ENCODE measurements around the gene SNX18. TPM values are rescaled to one million over a fixed set of nuclear protein-coding genes. Genes with fewer than 3 reads are reported as not detected.

SNX18 gene
- total and polyA plus RNA-seq, 2 of the 4 experiments (the other 2 are of a cell fraction) = 31.2 to 50.0 TPM

- H3K56ac ChIP-seq (ENCODE audit: extremely low read depth, insufficient read depth, low read length) = no peak overlapping the region
- H3K18ac ChIP-seq (ENCODE audit: low read depth, low read length) = no peak overlapping the region
- no peak for TF ChIP-seq POLR2A (IDR thresholded peaks at IDR 0.05; ENCODE audit: low read depth, low read length)
- TF ChIP-seq FOS (IDR thresholded peaks at IDR 0.05; ENCODE audit: low read depth, low read length) = no peak
- TF ChIP-seq CTCF (conservative IDR thresholded peaks at IDR 0.05; ENCODE audit: low read depth, low read length) = no peak
- TF ChIP-seq, protein P1, sequence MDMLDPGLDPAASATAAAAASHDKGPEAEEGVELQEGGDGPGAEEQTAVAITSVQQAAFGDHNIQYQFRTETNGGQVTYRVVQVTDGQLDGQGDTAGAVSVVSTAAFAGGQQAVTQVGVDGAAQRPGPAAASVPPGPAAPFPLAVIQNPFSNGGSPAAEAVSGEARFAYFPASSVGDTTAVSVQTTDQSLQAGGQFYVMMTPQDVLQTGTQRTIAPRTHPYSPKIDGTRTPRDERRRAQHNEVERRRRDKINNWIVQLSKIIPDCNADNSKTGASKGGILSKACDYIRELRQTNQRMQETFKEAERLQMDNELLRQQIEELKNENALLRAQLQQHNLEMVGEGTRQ (IDR thresholded peaks at IDR 0.05; ENCODE audit: low read depth, low read length) = no peak
- TF ChIP-seq MAFK (IDR thresholded peaks at IDR 0.05; ENCODE audit: low read depth, low read length) = no peak
- no peak for TF ChIP-seq ELK1 (IDR thresholded peaks at IDR 0.05; ENCODE audit: borderline replicate concordance, low read depth, low read length)
- TF ChIP-seq MAZ (IDR thresholded peaks at IDR 0.05; ENCODE audit: borderline replicate concordance, low read depth, low read length) = no peak
- TF ChIP-seq SMC3 (IDR thresholded peaks at IDR 0.05; ENCODE audit: low read depth, low read length) = no peak
- TF ChIP-seq CHD1 (IDR thresholded peaks at IDR 0.05; ENCODE audit: low read depth, low read length) = no peak
- no peak for TF ChIP-seq RFX5 (IDR thresholded peaks at IDR 0.05; ENCODE audit: low read depth, low read length)
- TF ChIP-seq RCOR1 (IDR thresholded peaks at IDR 0.05; ENCODE audit: insufficient replicate concordance, low read length) = no peak
- TF ChIP-seq CEBPB (IDR thresholded peaks at IDR 0.05; ENCODE audit: low read depth, low read length) = no peak
- TF ChIP-seq MXI1 (IDR thresholded peaks at IDR 0.05; ENCODE audit: borderline replicate concordance, low read depth, low read length) = no peak
- TF ChIP-seq BHLHE40 (IDR thresholded peaks at IDR 0.05; ENCODE audit: low read depth, low read length) = no peak
- TF ChIP-seq NFE2L2 (IDR thresholded peaks at IDR 0.05; ENCODE audit: low read depth, low read length) = no peak
- no peak for TF ChIP-seq RAD21 (IDR thresholded peaks at IDR 0.05; ENCODE audit: low read length)
- peaks cover 8% of the 10 kb centered on the region for H3K9me1 ChIP-seq (ENCODE audit: insufficient read depth, low read length)
- no peaks in the 10 kb centered on the region for H4K20me1 ChIP-seq (ENCODE audit: insufficient read depth, low read length)
- no peak overlapping the region for H3K4me3 ChIP-seq (ENCODE audit: insufficient read depth, low read depth, low read length)
- H2AK9ac ChIP-seq (replicated peaks; ENCODE audit: low read depth, low read length, poor library complexity) = no peak overlapping the region
- no peak overlapping the region for H2AFZ ChIP-seq (replicated peaks; ENCODE audit: low read length, poor library complexity)
- no peak overlapping the region for H3K9ac ChIP-seq (ENCODE audit: low read depth, low read length)
- WGBS, 2 experiments (ENCODE audit: extremely low coverage in 2 of 2, insufficient read length in 1 of 2) = 88% methylated on average over 1 of the region's 2 CpGs; no CpG with 5 or more reads in 1 of the 2 experiments
- no peak overlapping the region for H4K8ac ChIP-seq (ENCODE audit: low read depth in 2 of 2, low read length in 2 of 2)
- H3K4me2 ChIP-seq (ENCODE audit: low read depth, low read length) = no peak overlapping the region
- ChIA-PET POLR2A (ENCODE audit: unreplicated experiment) (interaction anchor here (0.5 kb wide), 1 partner anchor 28 kb away, joined by 3 read pairs; no protein-coding TSS in a partner anchor), CTCF (no interaction called here)
- H4K91ac ChIP-seq (ENCODE audit: insufficient read depth, low read depth, low read length) = no peak overlapping the region
- H4K5ac ChIP-seq (ENCODE audit: low read depth, low read length) = no peak overlapping the region
- no peak overlapping the region for H3K27ac ChIP-seq (ENCODE audit: insufficient read depth, low read length)
- DNase-seq (no peak), ATAC-seq (ENCODE audit: low read depth) (no peak)
- in situ Hi-C loops (cut with MboI; ENCODE audit: low sequenced_read_pairs) = no loop called here
- intact Hi-C loops (cut with micrococcal nuclease) = no loop called here
- H2AK5ac ChIP-seq (ENCODE audit: low read depth, low read length) = no peak overlapping the region
- H3K4ac ChIP-seq (ENCODE audit: low read depth, low read length) = no peak overlapping the region
- no TSS peak for BruUV-seq (replicated peaks)
- no peaks in the 10 kb centered on the region for H3K27me3 ChIP-seq (ENCODE audit: control insufficient read depth, insufficient read depth, low read length)
- H3K14ac ChIP-seq (replicated peaks; ENCODE audit: low read depth, low read length) = no peak overlapping the region
- peaks cover 0 to 4% of the 10 kb centered on the region in 2 experiments; a peak in 2 of 4 replicates for H3K79me1 ChIP-seq (ENCODE audit: low read depth in 1 of 2, low read length in 2 of 2)
- peaks cover 2% of the 10 kb centered on the region; the same call in 1 of the 2 replicates for H3K4me1 ChIP-seq (ENCODE audit: control insufficient read depth, insufficient read depth, low read length)
- no peak overlapping the region for H2BK120ac ChIP-seq (ENCODE audit: low read depth, low read length)
- no peak overlapping the region for H3K23ac ChIP-seq (ENCODE audit: low read depth, low read length)
- no peaks in the 10 kb centered on the region for H3K36me3 ChIP-seq (ENCODE audit: control insufficient read depth, insufficient read depth, low read length)
- H2BK5ac ChIP-seq (ENCODE audit: low read depth, low read length, poor library complexity, severe bottlenecking) = no peak overlapping the region
- dilution Hi-C loops (cut with HindIII; ENCODE audit: low sequenced_read_pairs, unreplicated experiment) = no loop called here
- H2BK15ac ChIP-seq (ENCODE audit: low read depth, low read length) = no peak overlapping the region
- no peak overlapping the region for H2BK20ac ChIP-seq (ENCODE audit: low read depth, low read length)
- 0 out of 2 replicates have a peak, but pooled peaks cover 2% of the 10 kb centered on the region for H3K9me3 ChIP-seq (ENCODE audit: control insufficient read depth, insufficient read depth, low read length)
These were observed 50.4 kb downstream of the SNX18 start for GRCh38 chr5:54567996-54568395.
